HFF-Myc (cell line): ENCODE measurements around the gene GNB1L.

ENCODE experiments used
- DNase-seq: peaks from one replicate; pipeline ENCODE4 v3.0.0-alpha.2; 2011; ENCODE audit warnings: low read depth; ENCODE audit errors: extremely low read depth
- H3K4me3 ChIP-seq: replicated peaks from 2 replicates; pipeline ENCODE4 v1.5.1; 2011; ENCODE audit warnings: low read depth, mild to moderate bottlenecking, control low read depth, low read length
- CTCF ChIP-seq: IDR thresholded peaks from 2 replicates; pipeline ENCODE4 v1.5.1; 2012; ENCODE audit warnings: mild to moderate bottlenecking, low read depth, low read length, control low read depth; ENCODE audit errors: missing control alignments

The GNB1L gene

GRCh38 chr22:19756288-19757128 is 98.2 kb downstream of the GNB1L start:
- TF ChIP-seq CTCF = peak; percentile 52
- no peak for DNase-seq
- H3K4me3 ChIP-seq = no peak overlapping the region

- no peak for DNase-seq
- no peak for TF ChIP-seq CTCF
- H3K4me3 ChIP-seq = no peak overlapping the region
Measured at GRCh38 chr22:19755722-19756287, 98.9 kb downstream of the GNB1L start.

GRCh38 chr22:19755145-19755710 is 99.4 kb downstream of the GNB1L start:
- no peak for TF ChIP-seq CTCF

GRCh38 chr22:19754701-19755144 is 100.0 kb downstream of the GNB1L start:
- H3K4me3 ChIP-seq = no peak overlapping the region
- no peak for DNase-seq
- TF ChIP-seq CTCF = no peak

More at GRCh38 chr22:19755145-19755710, 99.4 kb downstream of the GNB1L start:
- DNase-seq = no peak
- no peak overlapping the region for H3K4me3 ChIP-seq

GRCh38 chr22:19753996-19754700 is 100.5 kb downstream of the GNB1L start:
- no peak for TF ChIP-seq CTCF
- H3K4me3 ChIP-seq = no peak overlapping the region
- no peak for DNase-seq

- TF ChIP-seq CTCF = peak; percentile 20
- H3K4me3 ChIP-seq = no peak overlapping the region
- no peak for DNase-seq
Measured at GRCh38 chr22:19753090-19753842, 101.4 kb downstream of the GNB1L start.
